ENCODE data around the gene ARHGEF40.

Gene ARHGEF40

GRCh38 chr14:21090194-21090939, 20.3 kb downstream of the ARHGEF40 start:
- TF ChIP-seq SIN3A (IDR thresholded peaks at IDR 0.05; ENCODE audit: borderline replicate concordance, insufficient read depth, low read length) (no peak), POLR2AphosphoS5 (IDR thresholded peaks at IDR 0.05; ENCODE audit: low read depth, low read length) (peak; percentile 12; the same call in 1 of the 2 replicates), TAF1 (IDR thresholded peaks at IDR 0.05; ENCODE audit: borderline replicate concordance, insufficient read depth, low read length) (no peak), REST (IDR thresholded peaks at IDR 0.05; ENCODE audit: insufficient read depth in 1 of 2, low read depth in 2 of 2, low read length in 2 of 2) (no peak), FOXP2 (optimal IDR thresholded peaks at IDR 0.05; ENCODE audit: borderline replicate concordance, extremely low read depth, extremely low read length, insufficient read depth) (no peak)

- TF ChIP-seq SIN3A (IDR thresholded peaks at IDR 0.05; ENCODE audit: borderline replicate concordance, insufficient read depth, low read length) (no peak), TAF1 (IDR thresholded peaks at IDR 0.05; ENCODE audit: borderline replicate concordance, insufficient read depth, low read length) (no peak), REST (IDR thresholded peaks at IDR 0.05; ENCODE audit: insufficient read depth in 1 of 2, low read depth in 2 of 2, low read length in 2 of 2) (no peak), FOXP2 (optimal IDR thresholded peaks at IDR 0.05; ENCODE audit: borderline replicate concordance, extremely low read depth, extremely low read length, insufficient read depth) (no peak), POLR2AphosphoS5 (IDR thresholded peaks at IDR 0.05; ENCODE audit: low read depth, low read length) (no peak)
Observed at GRCh38 chr14:21090940-21091663, 21.0 kb downstream of the ARHGEF40 start.

GRCh38 chr14:21091821-21092272, 21.7 kb downstream of the ARHGEF40 start:
- no peak for TF ChIP-seq FOXP2 (optimal IDR thresholded peaks at IDR 0.05; ENCODE audit: borderline replicate concordance, extremely low read depth, extremely low read length, insufficient read depth)

GRCh38 chr14:21092273-21093011, 22.3 kb downstream of the ARHGEF40 start:
- no peak for TF ChIP-seq FOXP2 (optimal IDR thresholded peaks at IDR 0.05; ENCODE audit: borderline replicate concordance, extremely low read depth, extremely low read length, insufficient read depth)
- TF ChIP-seq POLR2AphosphoS5 (IDR thresholded peaks at IDR 0.05; ENCODE audit: low read depth, low read length): no peak
- TF ChIP-seq TAF1 (IDR thresholded peaks at IDR 0.05; ENCODE audit: borderline replicate concordance, insufficient read depth, low read length): no peak
- TF ChIP-seq REST (IDR thresholded peaks at IDR 0.05; ENCODE audit: insufficient read depth in 1 of 2, low read depth in 2 of 2, low read length in 2 of 2): no peak

- TF ChIP-seq POLR2AphosphoS5 (IDR thresholded peaks at IDR 0.05; ENCODE audit: low read depth, low read length) (0 out of 2 replicates have a peak, but pooled peaks have one; percentile 5), SIN3A (IDR thresholded peaks at IDR 0.05; ENCODE audit: borderline replicate concordance, insufficient read depth, low read length) (no peak), REST (IDR thresholded peaks at IDR 0.05; ENCODE audit: insufficient read depth in 1 of 2, low read depth in 2 of 2, low read length in 2 of 2) (no peak)
Observed at GRCh38 chr14:21093018-21093417, 22.9 kb downstream of the ARHGEF40 start.
